GM12878 (cell line): Measurements from ENCODE around the gene GNPTG. TPM values are rescaled to one million over a fixed set of nuclear protein-coding genes. Genes with fewer than 3 reads are reported as not detected.

Experiments used
- ATAC-seq: fragments of 200-7000 bp; cut with Tn5 transposase; 3 replicates; pipeline ENCODE4 v1.9.1; 2020; ENCODE audit warnings: mild to moderate bottlenecking, moderate library complexity
- BruUV-seq: library from RNA; stranded (reverse); fragments of 400-500 nt; replicated peaks from 2 replicates; lab custom pipeline; 2021; lab: Mats Ljungman, UMichigan
- CTCF ChIA-PET: fragments of 300-600 bp; sonication (Branson Sonifier 250); formaldehyde crosslinking; extraction: SDS; loops from one replicate; lab custom pipeline; 2021; ENCODE audit warnings: inconsistent platforms; lab: Yijun Ruan, JAX
- POLR2A ChIA-PET: fragments of 350-600 bp; formaldehyde crosslinking; extraction: SDS; loops from one replicate; lab custom pipeline; 2021; ENCODE audit warnings: inconsistent platforms; lab: Charles Lee
- RAD21 ChIA-PET: fragments of 300-600 bp; sonication (Branson Sonifier 250); formaldehyde crosslinking; loops from one replicate; lab custom pipeline; 2023; ENCODE audit warnings: antibody characterized with exemption; ENCODE audit not compliant: unreplicated experiment; lab: Charles Lee
- SMC1A ChIA-PET: fragments of 300-600 bp; sonication (Branson Sonifier 250); formaldehyde crosslinking; loops from one replicate; lab custom pipeline; 2023; ENCODE audit not compliant: unreplicated experiment, uncharacterized antibody; lab: Charles Lee
- DNase-seq: peaks from one replicate; pipeline ENCODE4 v3.0.0-alpha.2; 2011; ENCODE audit warnings: low read depth, low spot score
- FAIRE-seq: peaks from 3 replicates; lab custom pipeline; 2011; peaks lifted over from hg19 to GRCh38; lab: Jason Lieb, UNC
- H2AFZ ChIP-seq: 2 replicates; pipeline ENCODE4 v1.6.0; 2011; ENCODE audit warnings: low read depth, low read length, control low read depth; ENCODE audit not compliant: control insufficient read depth
- H3K27ac ChIP-seq: 2 replicates; pipeline ENCODE4 v1.5.1; 2011; ENCODE audit warnings: control low read depth; ENCODE audit not compliant: control insufficient read depth, insufficient read depth
- H3K27me3 ChIP-seq, 2 experiments: replicated peaks in 1 of 2; 2 replicates each; pipeline versions ENCODE4 v1.6.0 to v1.6.1; 2011; ENCODE audit warnings: low read length in 1 of 2; ENCODE audit not compliant: control insufficient read depth in 2 of 2, insufficient read depth in 2 of 2
- H3K36me3 ChIP-seq, 2 experiments: 2 replicates each; pipeline ENCODE4 v1.5.1; 2011; ENCODE audit warnings: low read length in 1 of 2; ENCODE audit not compliant: control insufficient read depth in 2 of 2, insufficient read depth in 2 of 2
- H3K4me1 ChIP-seq: 2 replicates; pipeline ENCODE4 v1.6.1; 2011; ENCODE audit warnings: mild to moderate bottlenecking, low read length, moderate library complexity, mixed read lengths; ENCODE audit not compliant: control insufficient read depth, insufficient read depth
- H3K4me2 ChIP-seq: 2 replicates; pipeline ENCODE4 v1.6.0; 2011; ENCODE audit warnings: control low read depth; ENCODE audit not compliant: control insufficient read depth, insufficient read depth
- H3K4me3 ChIP-seq: fragments of 200-600 bp; sonication (generic); 2 replicates; pipeline ENCODE4 v1.5.1; 2016
- H3K79me2 ChIP-seq: 2 replicates; pipeline ENCODE4 v1.6.0; 2011; ENCODE audit warnings: low read length; ENCODE audit not compliant: control insufficient read depth, insufficient read depth
- H3K9ac ChIP-seq: 2 replicates; pipeline ENCODE4 v1.8.0; 2011; ENCODE audit warnings: low read length, control low read depth, mixed read lengths; ENCODE audit not compliant: control insufficient read depth, insufficient read depth
- H3K9me3 ChIP-seq: replicated peaks from 3 replicates; pipeline ENCODE4 v1.5.1; 2011; ENCODE audit warnings: mild to moderate bottlenecking, low read length; ENCODE audit not compliant: control insufficient read depth, insufficient read depth
- H4K20me1 ChIP-seq: 2 replicates; pipeline ENCODE4 v1.6.0; 2011; ENCODE audit not compliant: control insufficient read depth, insufficient read depth
- BMI1 ChIP-seq: fragments of 450-650 bp; IDR thresholded peaks from 2 replicates; pipeline ENCODE4 v1.6.1; 2016; ENCODE audit warnings: mild to moderate bottlenecking, moderate library complexity, borderline replicate concordance
- BRCA1 ChIP-seq: IDR thresholded peaks from 2 replicates; pipeline ENCODE4 v1.6.1; 2011; ENCODE audit warnings: low read depth, low read length, improper control_type of control experiment
- KAT2A ChIP-seq: conservative IDR thresholded peaks from 2 replicates; pipeline ENCODE4 v1.6.1; 2011; ENCODE audit warnings: low read depth, low read length; ENCODE audit not compliant: control insufficient read depth
- MXI1 ChIP-seq: fragments of 150-350 bp; IDR thresholded peaks from 2 replicates; pipeline ENCODE4 v1.6.1; 2011; ENCODE audit warnings: low read depth, mild to moderate bottlenecking, inconsistent platforms, low read length, improper control_type of control experiment
- STAT1 ChIP-seq: fragments of 450-650 bp; conservative IDR thresholded peaks from 2 replicates; pipeline ENCODE4 v1.6.1; 2014; ENCODE audit warnings: antibody characterized with exemption, mild to moderate bottlenecking
- WGBS: methylation state at CpG from one replicate; pipeline ENCODE4 v1.1.6; 2016; ENCODE audit warnings: low lambda C conversion rate; ENCODE audit not compliant: insufficient replicate concordance, insufficient coverage; ENCODE audit errors: missing lambda C conversion rate; 5-methylcytosine and 5-hydroxymethylcytosine counted together
- in situ Hi-C: fragments of 300-500 bp; cut with MboI; formaldehyde crosslinking; loops from 9 replicates; pipeline ENCODE4 v1.14.3; 2018; ENCODE audit warnings: mixed read lengths
- intact Hi-C: fragments of 100-400 bp; cut with micrococcal nuclease; formaldehyde crosslinking; loops from one replicate; pipeline ENCODE4 v1.14.2; 2022; ENCODE audit not compliant: unreplicated experiment
- polyA plus RNA-seq, 11 experiments: library from polyadenylated mRNA; depleted of rRNA in 4 of 11; unstranded in 6 of 11; stranded (reverse) in 5 of 11; fragments of >200 nt; fragmentation: Nextera tagmentation in 4 of 11; fragmentation: Illumina TruSeq in 1 of 11; extraction: Ambion mirVana in 4 of 11; extraction: Trizol in 1 of 11; gene quantifications; 1 replicate in 1 of 11; 2 replicates in 10 of 11; pipeline versions ENCODE4 v1.2.1 to v1.2.3, GENCODE V29; 2011 to 2016; ENCODE audit warnings: inconsistent platforms in 2 of 11, missing spikeins in 2 of 11, low read depth in 1 of 11
- total RNA-seq, 4 experiments: library from RNA; depleted of rRNA in 3 of 4; stranded (reverse); fragments of >200 nt in 3 of 4; fragmentation: Illumina TruSeq in 1 of 4; extraction: Trizol in 1 of 4; gene quantifications; 2 replicates each; pipeline versions ENCODE4 v1.2.1 to v1.2.3, GENCODE V29; 2013 to 2021
- TF ChIP-seq, protein P1 (sequence below): fragments of 450-650 bp; IDR thresholded peaks from 2 replicates; pipeline ENCODE4 v1.6.1; 2014; ENCODE audit warnings: mild to moderate bottlenecking

Gene GNPTG
- total and polyA plus RNA-seq, 10 of the 15 experiments (the other 5 are each of a cell fraction or from before 2014, with no cell fraction given), result 0.80 to 32.6 (median 20.9) TPM

DNA sequence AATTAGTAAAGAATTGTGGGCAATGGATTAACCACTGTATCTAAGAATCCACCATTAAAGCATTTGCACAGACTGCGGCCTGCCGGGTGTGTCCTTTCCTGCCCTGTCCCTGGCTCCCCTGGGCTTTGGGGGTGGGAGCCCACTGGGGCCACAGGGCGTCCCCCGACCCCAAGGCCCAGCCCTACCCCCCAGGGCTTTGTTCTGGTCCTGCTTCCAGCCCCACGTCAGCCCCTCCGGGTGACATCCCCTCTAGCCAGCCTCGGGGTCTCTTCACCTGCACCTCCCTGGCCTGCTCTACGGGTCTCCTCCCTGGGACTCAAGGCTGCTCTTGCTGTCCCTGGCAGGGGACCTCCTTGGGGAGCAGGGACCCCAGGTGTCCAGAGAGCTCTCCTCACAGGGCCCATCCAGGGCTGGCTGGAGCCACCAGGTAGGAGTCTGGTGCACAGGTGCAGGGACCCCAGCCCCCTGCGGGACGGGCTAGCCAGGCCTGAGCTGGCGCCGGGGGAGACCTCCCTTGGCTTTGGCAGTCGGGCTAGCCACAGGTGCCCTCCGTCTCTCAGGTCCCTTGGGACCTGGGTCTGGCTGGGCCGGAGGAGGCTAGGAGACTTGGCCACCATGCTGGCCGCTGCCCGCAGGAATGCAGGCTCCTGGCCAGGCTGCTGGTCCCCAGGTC, 24.6 kb upstream of the GNPTG start:
- Histone ChIP-seq H2AFZ (no peak overlapping the region), H3K9me3 (peaks cover 2% of the 10 kb centered on the region; the same call in 2 of the 3 replicates), H3K36me3 (peaks cover 0 to 9% of the 10 kb centered on the region in 2 experiments; a peak in 3 of 4 replicates), H3K9ac (no peak overlapping the region), H3K4me3 (no peak overlapping the region), H4K20me1 (no peaks in the 10 kb centered on the region), H3K79me2 (no peaks in the 10 kb centered on the region), H3K4me1 (peaks cover 11% of the 10 kb centered on the region; the same call in 1 of the 2 replicates), H3K4me2 (no peak overlapping the region), H3K27me3 (peaks cover 0 to 3% of the 10 kb centered on the region in 2 experiments; a peak in 2 of 4 replicates), H3K27ac (no peak overlapping the region)
- RAD21 ChIA-PET, result interaction anchor here (0.7 kb wide), 1 partner anchor 16 kb away, joined by 3 read pairs; no protein-coding TSS in a partner anchor
- intact Hi-C loops, result no loop called here
- no TSS peak for BruUV-seq
- no peak for ATAC-seq
- TF ChIP-seq BRCA1 (no peak), BMI1 (no peak), STAT1 (no peak), MXI1 (no peak), KAT2A (no peak)
- TF ChIP-seq, protein P1, sequence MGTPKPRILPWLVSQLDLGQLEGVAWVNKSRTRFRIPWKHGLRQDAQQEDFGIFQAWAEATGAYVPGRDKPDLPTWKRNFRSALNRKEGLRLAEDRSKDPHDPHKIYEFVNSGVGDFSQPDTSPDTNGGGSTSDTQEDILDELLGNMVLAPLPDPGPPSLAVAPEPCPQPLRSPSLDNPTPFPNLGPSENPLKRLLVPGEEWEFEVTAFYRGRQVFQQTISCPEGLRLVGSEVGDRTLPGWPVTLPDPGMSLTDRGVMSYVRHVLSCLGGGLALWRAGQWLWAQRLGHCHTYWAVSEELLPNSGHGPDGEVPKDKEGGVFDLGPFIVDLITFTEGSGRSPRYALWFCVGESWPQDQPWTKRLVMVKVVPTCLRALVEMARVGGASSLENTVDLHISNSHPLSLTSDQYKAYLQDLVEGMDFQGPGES, result no peak
- in situ Hi-C loops, result no loop called here
- POLR2A ChIA-PET, result no interaction called here
- 34% methylated on average over 16 of the region's 17 CpGs for WGBS
- SMC1A ChIA-PET, result no interaction called here
- CTCF ChIA-PET, result no interaction called here
- DNase-seq, result no peak
- no peak for FAIRE-seq
